CD4-positive, alpha-beta T cell treated with Interleukin-17A for 4 hours (primary cell): ENCODE data around the gene MBLAC2.

Experiments used
- DNase-seq: peaks from one replicate; pipeline ENCODE4 v3.0.0-alpha.2; 2020; ENCODE audit warnings: mixed read lengths

Gene MBLAC2

DNA sequence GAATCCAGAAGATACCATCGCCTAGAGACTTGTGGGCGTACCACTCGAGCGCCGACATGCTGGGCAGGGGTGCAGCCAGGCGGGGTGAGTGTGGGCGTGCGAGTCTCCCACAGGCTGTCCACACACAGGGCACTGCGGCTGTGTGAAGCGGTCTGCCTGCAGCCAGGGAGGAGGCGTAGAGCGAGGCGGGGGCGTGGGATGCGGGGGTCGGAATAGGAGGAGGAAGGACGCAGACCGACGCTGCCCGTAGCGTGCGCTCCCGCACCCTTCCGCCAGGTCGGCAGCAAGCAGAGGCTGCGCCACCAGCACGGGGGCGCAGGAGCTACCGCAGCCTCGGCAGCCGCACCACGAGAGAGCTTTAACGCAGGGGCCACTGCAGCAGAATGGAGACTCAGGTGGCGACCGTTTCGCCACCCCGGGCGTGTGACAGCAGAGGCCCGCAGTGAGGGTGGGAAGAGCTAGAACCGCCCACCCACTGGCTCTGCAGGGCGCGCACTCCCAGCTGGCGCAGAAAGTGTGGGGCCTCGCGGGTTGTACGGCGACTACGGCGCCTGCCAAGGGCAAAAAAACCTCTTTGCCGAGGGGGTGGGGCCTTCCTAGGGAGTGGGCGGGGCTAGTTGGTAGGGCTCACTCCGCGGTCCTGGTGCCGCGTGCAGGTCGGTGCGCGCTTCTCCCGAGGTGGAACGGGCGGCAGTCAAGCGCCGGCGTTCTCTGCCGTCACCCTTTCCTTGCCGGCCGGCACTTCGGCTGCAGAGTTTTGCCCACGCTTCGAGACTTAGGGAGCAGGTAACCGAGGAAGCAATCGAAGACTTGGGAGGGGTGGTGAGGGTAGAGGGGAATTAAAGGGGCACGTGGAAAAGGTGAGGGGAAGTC, at the start of gene MBLAC2, which contains the start of gene POLR3G:
TSS of gene MBLAC2 (minus strand) at position 537 of the 873 bp plus-strand sequence. CDS start at position 58, 479 bp downstream.
TSS of gene POLR3G (plus strand) at position 630 of the 873 bp plus-strand sequence. CDS start 10,704 bp downstream, outside the sequence.
- DNase-seq = peak; percentile 96

DNA sequence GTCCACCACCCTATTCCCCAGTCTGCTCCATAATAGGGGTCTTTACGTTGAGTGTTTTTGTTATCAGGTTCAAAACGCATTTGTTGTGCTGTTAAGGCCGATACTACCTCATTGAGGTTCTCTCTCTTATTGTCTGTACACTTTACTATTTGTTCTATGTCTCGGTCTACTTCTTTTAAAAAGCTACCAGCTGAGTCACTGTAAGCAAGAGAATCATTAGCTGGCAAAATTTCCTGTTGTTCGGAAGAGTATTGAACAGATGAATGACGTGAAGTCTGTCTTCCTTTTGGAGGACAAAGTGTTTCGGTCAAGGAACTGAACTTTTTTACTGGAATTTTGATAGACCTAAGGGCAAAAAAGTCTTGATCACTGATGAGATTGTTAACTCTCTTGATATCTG, 44.5 kb upstream of the MBLAC2 start:
- DNase-seq = no peak

DNA sequence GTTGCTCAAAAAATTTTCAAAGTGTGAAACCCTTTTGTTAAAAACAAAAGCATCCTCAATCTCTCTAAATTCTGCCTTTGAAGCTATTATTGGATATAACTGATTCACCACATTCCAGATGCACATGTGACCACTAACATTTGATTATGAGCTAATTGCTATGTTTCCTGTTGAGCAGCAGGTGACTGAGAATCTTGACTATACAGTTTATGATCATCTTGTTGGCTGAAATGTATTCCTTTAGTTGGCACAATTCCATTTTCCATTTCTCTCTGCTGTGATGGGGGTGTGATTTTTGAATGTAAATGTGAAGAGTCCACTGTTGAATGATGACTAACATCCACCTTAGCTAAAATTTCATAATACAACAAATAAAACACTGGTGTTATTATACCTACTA, 44.1 kb upstream of the MBLAC2 start:
- no peak for DNase-seq

DNA sequence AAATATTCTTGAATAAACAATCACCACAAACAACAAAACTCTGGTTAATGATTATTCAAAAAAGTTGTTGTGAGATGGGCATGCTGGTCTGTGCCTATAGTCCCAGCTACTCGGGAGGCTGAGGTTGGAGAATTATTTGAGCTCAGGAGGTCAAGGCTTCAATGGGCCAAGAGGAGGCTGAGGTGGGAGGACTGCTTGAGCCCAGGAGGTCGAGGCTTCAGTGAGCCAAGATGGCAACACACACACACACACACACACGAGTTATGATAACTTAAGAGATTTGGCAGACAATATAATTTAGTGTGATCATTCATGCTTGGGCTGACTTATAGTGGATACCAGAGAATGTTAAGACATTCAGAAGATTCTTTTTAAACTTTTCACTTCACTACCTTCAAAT, 39.9 kb upstream of the MBLAC2 start:
- no peak for DNase-seq

DNA sequence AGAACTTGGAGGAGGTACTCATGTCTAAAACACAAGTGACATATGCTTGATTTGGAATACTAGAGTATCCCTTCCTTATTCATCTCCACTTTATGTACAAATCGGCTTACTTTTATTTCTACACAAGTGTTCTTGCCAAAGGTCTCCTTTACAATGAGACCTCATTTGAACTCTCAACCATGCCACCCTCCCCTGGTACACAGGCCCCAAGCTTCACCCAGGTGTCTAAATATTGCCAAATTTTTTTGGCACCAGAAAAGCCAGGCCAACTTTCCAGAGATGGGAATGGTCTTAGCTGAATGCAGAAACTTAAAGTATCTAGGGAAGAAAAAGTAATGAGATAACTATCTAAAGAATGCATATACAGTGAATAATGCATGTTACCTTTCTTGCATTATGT, 35.9 kb upstream of the MBLAC2 start:
- DNase-seq = no peak

DNA sequence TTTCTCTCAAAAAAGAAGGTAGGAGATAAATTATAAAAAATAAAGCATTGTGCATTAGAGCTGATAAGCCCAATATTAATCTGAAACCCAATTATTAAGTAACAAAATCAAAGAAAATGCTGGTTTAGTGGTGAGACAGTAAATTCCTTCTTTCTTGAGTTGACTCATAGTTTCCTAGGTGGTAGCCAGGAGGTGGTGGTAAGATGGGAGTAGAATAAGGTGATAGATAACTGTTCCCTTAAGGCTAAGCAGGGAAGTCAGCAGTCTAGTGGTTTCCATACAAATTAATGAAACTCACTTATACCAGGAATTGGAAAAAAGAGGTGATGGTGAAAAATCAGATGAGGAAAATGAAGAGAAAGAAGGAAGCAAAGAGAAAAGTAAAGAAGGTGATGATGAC, 31.6 kb upstream of the MBLAC2 start:
- DNase-seq = no peak

DNA sequence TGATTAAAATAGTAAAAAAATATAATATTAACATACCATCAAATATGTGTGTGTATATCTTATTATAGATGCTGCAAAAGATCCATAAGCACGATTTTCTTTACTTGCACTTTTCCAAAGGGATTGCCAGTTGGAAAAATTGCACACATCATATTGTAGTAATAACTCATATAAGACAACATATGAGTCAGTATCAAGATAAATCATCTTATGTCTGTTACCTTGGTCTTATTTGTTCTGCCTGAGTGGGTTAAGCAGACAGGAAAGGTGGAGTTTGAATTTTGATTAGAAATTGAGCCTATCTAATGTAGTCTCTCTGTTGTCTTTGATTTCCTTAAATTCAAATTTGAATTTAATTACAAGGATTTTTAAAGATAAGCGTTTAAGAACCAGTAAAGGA, 30.2 kb upstream of the MBLAC2 start:
- no peak for DNase-seq

DNA sequence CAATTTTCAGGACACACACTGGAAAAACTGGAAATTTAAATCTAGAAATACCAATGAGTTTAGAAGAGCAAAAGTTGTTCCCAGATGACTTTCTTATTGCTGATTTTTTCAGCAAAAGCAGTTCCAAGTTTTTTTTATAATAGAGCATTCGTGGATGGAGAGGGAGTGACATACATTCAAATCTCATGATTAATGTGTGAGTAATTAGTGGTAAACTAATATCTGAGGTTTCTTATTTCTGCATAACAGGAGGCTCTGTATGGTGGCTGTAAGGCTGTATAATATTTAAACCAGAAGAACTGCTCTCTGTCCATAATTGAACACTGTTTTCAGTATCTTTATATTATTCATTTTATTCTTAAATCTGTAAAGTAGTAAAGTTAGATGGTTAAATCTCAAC, 29.0 kb upstream of the MBLAC2 start:
- DNase-seq = no peak

DNA sequence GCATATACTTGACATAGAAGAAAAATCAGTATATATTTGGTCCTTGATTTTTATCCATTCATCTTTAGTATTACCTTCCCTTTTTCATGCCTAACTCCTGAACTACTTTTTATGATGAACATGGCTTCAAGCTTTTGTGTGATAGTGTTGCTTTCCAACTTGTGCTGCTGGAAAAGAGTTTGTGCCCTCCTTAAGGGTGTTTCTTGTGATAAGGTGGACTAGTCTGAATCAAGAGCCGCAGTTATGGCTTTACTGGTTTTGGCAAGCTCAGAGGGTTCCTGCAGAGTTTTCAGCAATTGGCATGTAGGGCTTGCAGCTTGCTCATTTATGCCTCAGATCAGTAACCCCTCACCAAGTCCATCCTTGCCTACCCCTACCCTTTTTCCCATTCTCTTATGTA, 20.6 kb upstream of the MBLAC2 start:
- no peak for DNase-seq

DNA sequence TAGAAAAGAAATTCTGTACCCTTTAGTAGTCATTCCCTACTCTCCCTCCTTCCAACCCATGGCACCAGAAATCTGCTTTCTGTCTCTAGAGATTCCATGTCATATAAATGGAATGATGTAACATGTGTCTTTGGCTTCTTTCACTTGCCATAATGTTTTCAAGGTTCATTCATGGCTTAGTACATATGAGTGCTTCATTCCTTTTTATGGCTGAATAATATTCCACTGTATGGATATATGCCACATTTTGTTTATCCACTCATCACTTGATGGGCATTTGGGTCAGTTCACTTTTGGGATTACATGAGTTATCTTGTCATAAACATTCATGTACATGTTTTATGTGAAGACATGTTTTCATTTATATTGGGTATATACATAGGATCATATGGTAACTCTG, 19.5 kb upstream of the MBLAC2 start:
- DNase-seq = no peak

DNA sequence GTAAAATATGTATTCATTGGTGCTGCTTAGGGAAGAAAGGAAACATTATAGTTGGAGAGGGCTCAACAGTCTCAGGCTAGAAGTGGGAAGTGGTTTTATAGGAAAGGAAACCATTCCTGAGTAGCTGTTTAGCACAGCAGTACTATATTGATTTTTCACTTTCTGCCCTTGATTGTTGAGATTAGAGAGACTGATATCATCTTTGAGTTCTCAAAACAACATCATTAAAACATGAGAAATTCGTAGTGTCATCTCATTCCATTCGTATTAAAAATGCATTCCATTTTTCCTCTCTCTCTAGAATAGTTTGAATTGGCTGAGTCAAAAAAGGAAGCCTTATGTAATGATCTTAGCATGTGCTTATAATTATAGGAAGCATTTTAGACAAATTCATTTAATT, 14.2 kb upstream of the MBLAC2 start:
- no peak for DNase-seq

DNA sequence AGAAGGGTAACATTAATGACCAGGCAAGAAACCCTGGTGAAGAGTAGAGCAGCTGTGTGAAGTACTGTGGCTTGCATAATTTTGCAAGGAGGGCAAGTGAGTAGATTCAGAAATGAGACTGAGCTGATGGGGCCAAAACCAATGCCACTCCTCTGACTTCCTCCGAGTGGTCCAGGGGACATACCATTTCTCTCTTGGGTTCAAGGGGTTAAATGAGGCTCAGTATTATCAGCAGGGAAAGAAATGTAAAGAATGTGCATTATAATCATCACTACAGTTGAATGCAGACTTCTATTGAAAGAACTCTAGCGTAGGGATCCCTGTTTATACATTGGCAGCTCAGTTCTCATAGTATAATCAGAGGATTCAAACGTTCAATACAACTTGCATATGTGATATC, 10.0 kb upstream of the MBLAC2 start:
- DNase-seq = no peak

DNA sequence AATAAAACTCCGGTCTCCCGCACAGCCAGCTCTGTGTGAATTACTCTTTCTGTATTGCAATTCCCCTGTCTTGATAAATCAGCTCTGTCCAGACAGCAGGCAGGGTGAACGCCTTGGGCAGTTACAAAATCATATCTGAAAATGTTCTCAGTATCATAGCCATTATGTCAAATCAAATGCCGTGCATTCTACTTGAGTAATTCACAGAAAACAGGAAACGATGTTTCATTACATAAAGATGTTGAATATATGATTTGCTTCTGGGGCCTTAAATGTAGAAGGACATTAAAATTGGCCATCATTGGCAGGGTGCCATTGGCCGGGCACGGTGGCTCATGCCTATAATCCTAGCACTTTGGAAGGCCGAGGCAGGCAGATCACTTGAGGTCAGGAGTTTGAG, 8.6 kb upstream of the MBLAC2 start:
- DNase-seq = no peak

DNA sequence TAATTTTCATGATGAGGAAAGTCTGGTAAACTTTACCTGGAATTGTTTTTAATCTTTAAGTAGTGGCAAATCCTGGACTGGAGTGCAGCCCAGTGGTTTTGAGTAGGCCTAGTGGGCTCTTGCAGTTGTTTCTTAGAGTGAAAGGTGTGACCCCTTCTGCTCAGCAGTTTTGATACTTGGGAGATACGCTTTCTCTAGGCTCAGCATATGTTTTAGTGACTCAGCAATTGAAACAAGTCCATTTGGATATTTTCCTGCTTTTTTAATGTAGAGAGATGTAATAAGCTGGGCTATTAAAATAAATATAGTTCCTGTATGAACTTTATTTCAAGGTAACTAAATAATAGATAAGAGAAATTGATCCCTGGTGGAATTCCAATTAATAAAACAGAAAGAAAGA, 6.1 kb upstream of the MBLAC2 start:
- DNase-seq = no peak

DNA sequence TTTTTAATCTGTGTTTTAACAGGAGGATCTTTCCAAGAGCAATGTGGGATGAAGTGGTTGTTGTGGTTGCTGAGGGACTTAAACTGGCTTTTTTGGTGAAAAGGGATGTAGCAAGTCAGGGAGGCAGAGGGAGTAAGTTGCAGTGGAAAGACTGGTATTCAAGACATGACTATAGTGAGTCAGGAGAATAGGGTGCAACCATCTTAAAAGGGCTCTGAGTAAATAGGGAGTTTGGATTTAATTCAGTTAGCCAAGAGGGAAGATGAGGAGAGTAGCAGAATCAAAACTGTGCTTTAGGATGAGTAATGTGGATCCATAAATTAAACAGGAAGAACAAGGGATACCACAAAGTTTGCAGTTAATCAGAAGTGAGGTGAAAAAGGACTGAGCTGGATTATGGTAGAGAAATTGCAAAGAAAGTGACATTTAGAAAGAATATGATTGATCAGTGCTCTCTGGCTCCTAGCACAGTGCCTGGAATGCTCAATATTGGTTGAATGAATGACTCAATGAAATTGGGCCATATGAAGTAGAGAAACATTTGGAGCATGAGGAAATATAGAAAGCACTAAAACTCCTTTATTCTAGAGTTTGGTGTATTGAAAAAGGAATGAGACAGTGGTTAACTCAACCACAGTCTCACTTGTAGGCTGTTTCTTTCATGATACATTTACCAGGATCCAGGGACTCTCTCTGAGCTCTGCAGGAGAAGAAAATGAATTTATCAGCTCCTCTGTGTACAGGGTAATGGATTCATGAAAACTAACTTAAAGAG, 5.2 kb upstream of the MBLAC2 start:
- no peak for DNase-seq

DNA sequence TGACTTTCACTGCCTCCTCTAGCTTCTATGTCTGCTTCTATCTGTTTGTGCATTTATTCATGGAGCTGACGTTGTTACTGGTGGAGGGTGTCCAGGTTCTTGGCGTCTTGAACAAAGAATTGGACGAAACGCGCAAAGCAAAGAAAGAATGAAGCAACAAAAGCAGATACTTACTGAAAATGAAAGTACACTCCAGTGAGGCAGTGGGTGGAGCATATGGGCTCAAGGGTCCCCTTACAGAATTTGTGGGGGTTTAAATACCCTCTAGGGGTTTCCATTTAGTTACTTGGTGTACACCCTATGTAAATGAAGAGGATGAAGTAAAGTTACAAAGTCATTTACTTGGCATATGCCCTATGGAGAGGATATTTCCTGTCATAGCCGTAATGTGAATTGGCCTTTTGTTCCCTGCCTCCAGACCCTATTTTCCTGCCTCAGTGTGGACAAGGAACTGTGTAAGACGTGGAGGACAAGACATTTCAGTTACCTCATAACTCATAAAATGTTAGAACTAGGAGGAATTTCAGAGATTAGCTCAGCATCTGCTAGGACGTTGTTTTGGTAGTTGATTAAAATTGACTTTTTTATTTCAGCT, 3.1 kb upstream of the MBLAC2 start:
- DNase-seq = no peak

DNA sequence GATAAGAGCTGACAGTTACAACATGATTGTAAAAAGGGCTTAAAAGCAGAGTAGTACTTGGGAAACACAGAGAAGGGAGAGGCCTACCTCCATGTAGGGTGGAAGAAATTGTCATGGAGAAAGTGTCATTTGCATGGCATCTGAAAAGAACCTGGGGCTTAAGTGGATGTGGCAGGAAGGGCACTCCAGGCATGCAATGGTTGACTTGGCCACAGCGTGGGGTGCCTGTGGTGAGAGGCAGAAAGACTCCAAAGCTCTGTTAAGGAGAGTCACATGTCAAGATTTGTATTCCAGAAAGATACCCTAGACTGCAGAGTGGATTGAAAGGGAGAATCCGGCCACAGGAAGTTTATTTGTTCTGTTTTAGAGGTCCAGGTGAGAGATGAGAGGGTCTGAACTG, 2.5 kb upstream of the MBLAC2 start:
- DNase-seq = no peak

DNA sequence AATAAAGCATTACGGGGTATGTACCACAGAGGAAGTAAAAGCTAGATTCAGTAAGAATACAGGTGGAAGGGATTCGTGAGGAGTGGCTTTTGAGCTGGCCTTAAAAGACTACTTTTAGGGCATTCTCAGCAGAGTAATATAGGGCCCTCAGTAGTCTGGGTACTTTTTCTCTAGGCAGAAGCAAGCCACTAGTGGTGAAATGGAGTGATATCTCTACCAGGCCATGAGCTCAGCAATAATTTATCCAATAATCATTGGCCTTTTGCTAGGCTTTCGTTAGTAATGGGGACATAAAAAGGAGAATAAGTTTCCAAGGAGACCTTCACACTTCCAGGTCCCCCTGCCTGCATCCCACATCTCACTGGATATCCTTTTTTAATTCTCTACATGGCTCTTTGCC, 1.8 kb upstream of the MBLAC2 start:
- no peak for DNase-seq

DNA sequence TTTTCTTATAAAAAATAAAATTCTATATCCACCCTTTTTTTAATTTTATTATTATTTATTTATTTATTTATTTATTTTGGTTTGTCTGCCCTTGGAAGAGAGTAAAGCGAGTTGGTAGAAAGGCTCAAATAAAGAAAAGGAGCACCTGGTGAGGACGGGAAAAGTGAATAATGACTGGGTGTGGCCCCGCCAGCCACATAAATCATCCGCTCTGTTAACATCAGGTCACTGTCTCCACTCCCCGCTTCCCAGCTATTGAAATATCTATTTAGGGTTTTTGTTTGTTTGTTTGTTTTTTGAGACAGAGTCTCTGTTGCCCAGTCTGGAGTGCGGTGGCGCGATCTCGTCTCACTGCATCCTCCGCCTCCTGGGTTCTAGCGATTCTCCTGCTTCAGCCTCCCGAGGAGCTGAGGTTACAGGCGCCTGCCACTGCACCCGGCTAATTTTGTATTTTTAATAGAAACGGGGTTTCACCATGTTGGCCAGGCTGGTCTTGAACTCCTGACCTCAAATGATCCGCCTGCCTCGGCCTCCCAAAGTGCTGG, 937 bp upstream of the MBLAC2 start:
- DNase-seq = no peak

DNA sequence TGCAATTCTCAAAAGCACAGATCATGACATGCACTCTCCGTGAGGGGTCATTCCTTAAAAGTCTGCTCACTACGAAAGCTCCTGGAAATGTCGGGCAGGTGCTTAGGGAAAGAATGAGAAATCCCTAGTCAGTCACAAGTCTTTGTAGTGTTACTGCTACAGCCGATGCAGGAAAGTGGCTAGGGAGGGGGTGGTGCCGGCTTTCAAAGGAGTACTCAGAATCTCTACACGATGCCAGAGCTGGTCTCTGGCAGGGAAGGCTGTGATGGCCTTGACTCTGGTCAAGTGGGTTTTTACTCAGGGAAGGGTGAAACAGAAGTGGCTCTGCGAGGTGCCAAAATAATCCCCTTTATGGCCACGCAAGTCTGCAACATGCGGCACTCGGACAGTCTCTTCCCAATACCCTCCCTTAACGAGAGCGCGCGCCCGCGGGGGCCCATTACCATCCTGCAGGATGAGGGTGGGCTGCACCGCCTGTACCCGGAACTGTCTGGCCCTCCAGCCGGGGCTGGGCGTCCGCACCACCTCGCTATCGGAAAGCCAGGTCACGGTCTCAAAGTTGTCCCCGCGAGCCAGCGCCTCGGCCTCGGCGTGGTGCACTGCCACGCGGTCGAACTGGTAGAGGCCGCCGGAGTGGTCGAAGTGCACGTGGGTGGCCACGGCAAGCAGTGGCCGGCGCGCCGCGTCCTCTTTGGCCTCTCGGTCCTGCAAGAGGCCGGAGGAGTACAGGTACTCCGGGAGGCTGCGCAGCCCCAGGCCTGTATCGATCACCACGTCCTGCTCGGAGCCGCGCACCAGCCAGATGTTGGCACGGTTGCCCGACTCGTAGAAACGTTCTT, 956 bp downstream of the MBLAC2 start:
- DNase-seq = peak; percentile 37

DNA sequence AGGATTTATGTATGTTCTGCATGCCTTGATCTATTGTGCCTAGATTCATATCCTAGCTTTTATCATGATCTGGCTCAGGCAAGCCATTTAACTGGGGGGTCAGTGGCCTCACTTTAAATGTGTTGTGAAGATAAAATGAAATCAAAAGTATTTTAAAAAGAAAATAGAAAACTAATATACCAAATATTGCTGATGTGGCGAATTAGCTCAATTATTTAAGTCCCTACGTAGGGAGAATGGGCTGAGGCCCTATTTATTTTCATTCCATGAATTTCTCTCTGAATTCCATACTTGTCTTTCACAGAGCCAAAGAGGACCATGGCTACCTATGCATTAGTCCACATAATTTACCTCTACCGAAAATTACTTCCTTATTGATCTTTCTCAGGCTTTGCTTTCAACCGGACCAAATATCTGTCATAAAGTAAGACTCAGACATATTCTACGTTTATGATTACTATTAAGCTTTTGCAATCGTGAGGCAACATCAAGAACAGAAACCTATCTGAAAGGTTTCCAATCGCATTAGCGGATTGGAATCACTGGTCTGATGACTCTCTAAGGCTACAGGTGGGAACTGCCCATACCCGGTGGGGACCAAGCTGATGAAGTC, 1.7 kb downstream of the MBLAC2 start:
- DNase-seq = no peak

DNA sequence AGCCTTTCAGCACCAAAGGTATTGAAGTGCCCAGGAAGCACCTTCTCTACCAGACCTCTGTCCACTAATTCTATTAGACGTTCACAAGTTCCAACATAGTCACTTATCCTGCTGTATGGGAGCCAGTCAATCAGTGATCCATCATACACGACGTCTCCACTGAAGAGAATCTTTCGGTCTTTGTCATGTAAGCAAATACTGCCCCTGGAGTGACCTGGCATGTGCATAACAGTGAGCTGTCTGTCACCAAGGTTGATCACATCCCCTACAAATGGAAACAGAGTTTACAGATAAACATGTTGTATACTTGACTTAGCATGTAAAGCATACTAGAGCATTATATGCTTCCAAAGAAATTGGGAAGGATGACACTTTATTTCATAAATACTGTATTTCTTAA, 13.3 kb downstream of the MBLAC2 start:
- no peak for DNase-seq
